Stimulated activated CD8-positive, alpha-beta memory T cell treated with anti-CD3 and anti-CD28 coated beads, Interleukin-7, amount 100 ng/mL, for 1 hour (primary cell): ENCODE results near the gene CELF2.

Experiments used
- DNase-seq, 2 donors: peaks; one replicate each; pipeline ENCODE4 v3.0.0-alpha.2; 2020; ENCODE audit warnings: low read depth in 2 of 2

The CELF2 gene

GRCh38 chr10:11023009-11023953, 5.6 kb downstream of the CELF2 start:
- no peak for DNase-seq

- no peak for DNase-seq
These were observed 6.9 kb downstream of the CELF2 start for GRCh38 chr10:11024596-11024995.

GRCh38 chr10:11025978-11026377, 8.3 kb downstream of the CELF2 start:
- no peak for DNase-seq

GRCh38 chr10:11026773-11027172, 9.1 kb downstream of the CELF2 start:
- DNase-seq = no peak

GRCh38 chr10:11034762-11035161, 17.1 kb downstream of the CELF2 start:
- DNase-seq = no peak

- DNase-seq = no peak
These were observed 17.8 kb downstream of the CELF2 start for GRCh38 chr10:11035301-11035991.

- DNase-seq = no peak
These were observed 18.8 kb downstream of the CELF2 start for GRCh38 chr10:11036424-11037011.

GRCh38 chr10:11037991-11038390, 20.3 kb downstream of the CELF2 start:
- DNase-seq = no peak

GRCh38 chr10:11042357-11042756, 24.7 kb downstream of the CELF2 start:
- no peak for DNase-seq

- DNase-seq = no peak
These were observed 25.4 kb downstream of the CELF2 start for GRCh38 chr10:11043039-11043438.

- DNase-seq = no peak
These were observed 25.9 kb downstream of the CELF2 start for GRCh38 chr10:11043446-11044127.

- no peak for DNase-seq
These were observed 27.8 kb downstream of the CELF2 start for GRCh38 chr10:11045487-11045886.

- DNase-seq = no peak
These were observed 28.5 kb downstream of the CELF2 start for GRCh38 chr10:11045995-11046775.

GRCh38 chr10:11046776-11047160, 29.1 kb downstream of the CELF2 start:
- no peak for DNase-seq

GRCh38 chr10:11048707-11049278, 31.1 kb downstream of the CELF2 start:
- DNase-seq = no peak

- no peak for DNase-seq
These were observed 32.1 kb downstream of the CELF2 start for GRCh38 chr10:11049806-11050205.

- no peak for DNase-seq
These were observed 32.9 kb downstream of the CELF2 start for GRCh38 chr10:11050301-11051287.

- no peak for DNase-seq
These were observed 39.3 kb downstream of the CELF2 start for GRCh38 chr10:11057018-11057417.

- no peak for DNase-seq
These were observed 39.8 kb downstream of the CELF2 start for GRCh38 chr10:11057448-11057847.

- no peak for DNase-seq
These were observed 40.3 kb downstream of the CELF2 start for GRCh38 chr10:11057994-11058393.
